Fibroblast of skin of left quadriceps (primary cell): ENCODE results near the gene NDUFA8.
"Not testable (repeated sequence)": the region's sequence is repeated elsewhere in the genome, so short reads cannot be mapped to it uniquely, and the experiment has no call there.

Source experiments
- DNase-seq, 2 experiments: peaks; one replicate each; pipeline ENCODE4 v3.0.0-alpha.2; 2013; ENCODE audit warnings: low read depth in 2 of 2

Gene NDUFA8

GRCh38 chr9:122121391-122121790, 38.2 kb downstream of the NDUFA8 start:
- DNase-seq = no peak

GRCh38 chr9:122120316-122121071, 39.1 kb downstream of the NDUFA8 start:
- no peak for DNase-seq

GRCh38 chr9:122119721-122120120, 39.9 kb downstream of the NDUFA8 start:
- no peak for DNase-seq

- no peak for DNase-seq
Observed at GRCh38 chr9:122119166-122119521, 40.4 kb downstream of the NDUFA8 start.

- no peak for DNase-seq
Observed at GRCh38 chr9:122118343-122119165, 41.0 kb downstream of the NDUFA8 start.

- DNase-seq = not testable (repeated sequence)
Observed at GRCh38 chr9:122117241-122117640, 42.3 kb downstream of the NDUFA8 start.

GRCh38 chr9:122116448-122117173, 43.0 kb downstream of the NDUFA8 start:
- no peak for DNase-seq

GRCh38 chr9:122116040-122116439, 43.5 kb downstream of the NDUFA8 start:
- no peak for DNase-seq

- DNase-seq = no peak
Observed at GRCh38 chr9:122115176-122116035, 44.2 kb downstream of the NDUFA8 start.

- DNase-seq = no peak
Observed at GRCh38 chr9:122113574-122113973, 46.0 kb downstream of the NDUFA8 start.

- no peak for DNase-seq
Observed at GRCh38 chr9:122112238-122112637, 47.3 kb downstream of the NDUFA8 start.

GRCh38 chr9:122111413-122112085, 48.0 kb downstream of the NDUFA8 start:
- no peak for DNase-seq

GRCh38 chr9:122110100-122110833, 49.3 kb downstream of the NDUFA8 start:
- no peak for DNase-seq

GRCh38 chr9:122109035-122109813, 50.4 kb downstream of the NDUFA8 start:
- no peak for DNase-seq

- no peak for DNase-seq
Observed at GRCh38 chr9:122107291-122107805, 52.2 kb downstream of the NDUFA8 start.

GRCh38 chr9:122106576-122106975, 53.0 kb downstream of the NDUFA8 start:
- no peak for DNase-seq

GRCh38 chr9:122103985-122104384, 55.6 kb downstream of the NDUFA8 start:
- no peak for DNase-seq

GRCh38 chr9:122102156-122102555, 57.4 kb downstream of the NDUFA8 start:
- DNase-seq = no peak

- no peak for DNase-seq
Observed at GRCh38 chr9:122100756-122101155, 58.8 kb downstream of the NDUFA8 start.
